ENCODE results near the gene MEIOC. TPM values are rescaled to one million over a fixed set of nuclear protein-coding genes. Genes with fewer than 3 reads are reported as not detected.

Gene MEIOC
- total RNA-seq, 2 donors from 2014 or later, result 21.8 TPM; not detected in 1

DNA sequence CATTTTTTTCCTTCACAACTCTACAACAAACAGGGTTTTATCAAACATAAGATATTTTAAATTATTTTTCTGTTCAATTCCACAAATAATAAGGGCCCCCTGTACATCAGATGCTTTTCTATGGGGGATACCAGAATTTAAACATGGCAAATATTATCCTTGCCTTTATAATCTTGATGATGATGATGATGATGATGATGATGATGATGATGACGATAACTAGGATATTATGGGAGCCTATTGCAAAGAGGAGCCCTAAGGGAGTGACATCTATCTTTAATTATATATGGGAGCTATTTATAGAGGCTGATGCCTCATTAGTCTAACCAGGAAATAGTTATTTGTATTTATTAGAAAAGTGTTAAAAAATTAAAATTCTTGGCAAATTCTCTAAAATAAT is 6.8 kb downstream of the MEIOC start:
- Histone ChIP-seq H3K27me3 (replicated peaks; ENCODE audit: insufficient read depth) (no peaks in the 10 kb centered on the region), H3K4me3 (no peak overlapping the region), H3K27ac (no peak overlapping the region), H3K9me3 (no peaks in the 10 kb centered on the region), H3K36me3 (no peaks in the 10 kb centered on the region), H3K4me1 (replicated peaks) (no peaks in the 10 kb centered on the region)
- WGBS, result 74% methylated on average over 1 of the region's 1 CpG
- no peak for DNase-seq (ENCODE audit: low spot score)
- intact Hi-C loops (cut with DNase I), result no loop called here
- TF ChIP-seq CTCF (IDR thresholded peaks at IDR 0.05), result no peak
- no peak for TF ChIP-seq POLR2AphosphoS5 (IDR thresholded peaks at IDR 0.05)
- TF ChIP-seq POLR2A (IDR thresholded peaks at IDR 0.05), result no peak

- Histone ChIP-seq H3K4me1 (replicated peaks) (no peaks in the 10 kb centered on the region), H3K27me3 (replicated peaks; ENCODE audit: insufficient read depth) (no peaks in the 10 kb centered on the region), H3K36me3 (no peaks in the 10 kb centered on the region), H3K9me3 (no peaks in the 10 kb centered on the region), H3K4me3 (no peak overlapping the region), H3K27ac (no peak overlapping the region)
- no peak for TF ChIP-seq POLR2A (IDR thresholded peaks at IDR 0.05)
- TF ChIP-seq POLR2AphosphoS5 (IDR thresholded peaks at IDR 0.05), result no peak
- no peak for TF ChIP-seq CTCF (IDR thresholded peaks at IDR 0.05)
- WGBS, result 96% methylated on average over 1 of the region's 1 CpG
- intact Hi-C loops (cut with DNase I), result no loop called here
- DNase-seq (ENCODE audit: low spot score), result no peak
Measured at GRCh38 chr17:44664867-44665266, 8.6 kb downstream of the MEIOC start.

DNA sequence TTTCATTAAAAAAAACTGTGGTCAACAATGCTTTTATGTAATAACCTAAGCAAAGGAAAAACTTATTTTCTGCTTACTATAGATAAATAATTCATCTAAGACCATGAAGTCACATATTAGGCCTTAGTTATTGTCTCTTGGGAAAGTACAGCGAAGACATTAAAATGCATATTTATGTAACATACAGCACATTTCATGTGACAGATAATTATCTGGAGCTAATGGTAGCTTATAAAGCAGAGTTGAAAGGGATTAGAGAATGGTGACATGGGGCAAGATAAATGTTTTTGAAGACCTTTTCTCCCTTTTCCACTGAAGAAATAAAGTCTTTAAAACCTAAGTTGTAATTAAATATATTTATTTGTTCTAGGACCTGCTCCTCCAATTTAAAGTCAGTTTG is 9.7 kb downstream of the MEIOC start:
- no peaks in the 10 kb centered on the region for H3K27me3 ChIP-seq (replicated peaks; ENCODE audit: insufficient read depth)
- no peaks in the 10 kb centered on the region for H3K4me1 ChIP-seq (replicated peaks)
- H3K36me3 ChIP-seq, result no peaks in the 10 kb centered on the region
- no peak overlapping the region for H3K27ac ChIP-seq
- no peak for DNase-seq (ENCODE audit: low spot score)
- no peak for TF ChIP-seq CTCF (IDR thresholded peaks at IDR 0.05)
- no peak for TF ChIP-seq POLR2A (IDR thresholded peaks at IDR 0.05)
- TF ChIP-seq POLR2AphosphoS5 (IDR thresholded peaks at IDR 0.05), result no peak
- H3K4me3 ChIP-seq, result no peak overlapping the region
- no peaks in the 10 kb centered on the region for H3K9me3 ChIP-seq
- intact Hi-C loops (cut with DNase I), result no loop called here
- WGBS, result 92% methylated on average over 1 of the region's 1 CpG

GRCh38 chr17:44672479-44673093 is 16.3 kb downstream of the MEIOC start:
- H3K9me3 ChIP-seq, result no peaks in the 10 kb centered on the region
- no peak for DNase-seq (ENCODE audit: low spot score)
- no peaks in the 10 kb centered on the region for H3K36me3 ChIP-seq
- TF ChIP-seq POLR2AphosphoS5 (IDR thresholded peaks at IDR 0.05) (no peak), CTCF (IDR thresholded peaks at IDR 0.05) (peak in 3 of 4 experiments; percentile 26 to 42 (median 33)), POLR2A (IDR thresholded peaks at IDR 0.05) (no peak)
- H3K4me3 ChIP-seq, result no peak overlapping the region
- intact Hi-C loops (cut with DNase I), result no loop called here
- H3K27ac ChIP-seq, result no peak overlapping the region
- no peaks in the 10 kb centered on the region for H3K27me3 ChIP-seq (replicated peaks; ENCODE audit: insufficient read depth)
- no peaks in the 10 kb centered on the region for H3K4me1 ChIP-seq (replicated peaks)

- WGBS, result 51% methylated on average over 2 of the region's 2 CpGs
- Histone ChIP-seq H3K4me1 (replicated peaks) (no peaks in the 10 kb centered on the region), H3K9me3 (no peaks in the 10 kb centered on the region), H3K27ac (no peak overlapping the region), H3K36me3 (no peaks in the 10 kb centered on the region), H3K4me3 (no peak overlapping the region), H3K27me3 (replicated peaks; ENCODE audit: insufficient read depth) (no peaks in the 10 kb centered on the region)
- DNase-seq (ENCODE audit: low spot score), result no peak
- intact Hi-C loops (cut with DNase I), result no loop called here
- TF ChIP-seq CTCF (IDR thresholded peaks at IDR 0.05) (no peak), POLR2A (IDR thresholded peaks at IDR 0.05) (no peak), POLR2AphosphoS5 (IDR thresholded peaks at IDR 0.05) (no peak)
Measured at GRCh38 chr17:44673893-44674292, 17.6 kb downstream of the MEIOC start.

Measured in prostate gland (tissue), 2 donors.